ENCODE measurements around the gene CCDC171.

GRCh38 chr9:15696979-15697378 is 144.1 kb downstream of the CCDC171 start:
- TF ChIP-seq CTCF (IDR thresholded peaks at IDR 0.05) (peak in 2 of 6 experiments; percentile 25 to 33), POLR2A (IDR thresholded peaks at IDR 0.05) (no peak)

Data from thyroid gland (tissue), 4 donors.